Posterior vena cava (tissue), 2 donors: ENCODE results near the gene ST7L. TPM values are rescaled to one million over a fixed set of nuclear protein-coding genes. Genes with fewer than 3 reads are reported as not detected.

Experiments
- DNase-seq: peaks from one replicate; pipeline ENCODE4 v3.0.0-alpha.2; 2020; ENCODE audit warnings: low spot score
- intact Hi-C, 2 donors: fragments of 100-400 bp; cut with DNase I; formaldehyde crosslinking; loops; one replicate each; pipeline versions ENCODE4 v1.14.1 to v1.14.2; 2022 to 2023
- total RNA-seq, 2 donors: library from RNA; stranded (reverse); fragmentation: NEBNext Ultra II Directional; extraction: Animal tissue kit (Norgen Biotek cat#: 25700); gene quantifications; one replicate each; pipeline ENCODE4 v1.2.1, GENCODE V29; 2021
- donor health status: DM: yes; HTN: yes; CAD: no.
- donor health status: DM: yes; HTN: yes; CAD: no.

ST7L gene
- total RNA-seq, 2 donors from 2014 or later, result 17.9 to 19.4 TPM

- intact Hi-C loops, result no loop called here
- no peak for DNase-seq
These were observed 55.6 kb downstream of the ST7L start for GRCh38 chr1:112563341-112563740.

- no peak for DNase-seq
- intact Hi-C loops, result no loop called here
These were observed 60.3 kb downstream of the ST7L start for GRCh38 chr1:112558634-112559033.

DNA sequence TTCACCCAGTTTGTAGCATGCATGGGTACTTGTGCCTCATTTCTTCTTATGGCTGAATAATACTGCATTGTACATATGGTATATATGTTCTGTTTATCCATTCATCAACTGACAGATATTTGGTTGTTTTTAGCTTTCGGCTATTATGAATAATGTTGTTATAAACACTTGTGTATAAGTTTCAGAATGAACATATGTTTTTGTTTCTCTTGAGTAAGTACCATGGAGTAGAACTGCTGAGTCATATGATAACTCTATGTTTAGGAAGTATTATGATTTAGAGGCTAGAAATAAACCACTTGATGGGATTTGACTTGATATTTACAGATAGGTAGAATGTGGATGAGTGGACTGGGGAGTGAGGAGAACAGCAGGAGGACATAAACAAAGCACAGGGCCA, 61.6 kb downstream of the ST7L start:
- intact Hi-C loops, result no loop called here
- DNase-seq, result no peak

GRCh38 chr1:112554411-112554810, 64.5 kb downstream of the ST7L start:
- no peak for DNase-seq
- intact Hi-C loops, result no loop called here

DNA sequence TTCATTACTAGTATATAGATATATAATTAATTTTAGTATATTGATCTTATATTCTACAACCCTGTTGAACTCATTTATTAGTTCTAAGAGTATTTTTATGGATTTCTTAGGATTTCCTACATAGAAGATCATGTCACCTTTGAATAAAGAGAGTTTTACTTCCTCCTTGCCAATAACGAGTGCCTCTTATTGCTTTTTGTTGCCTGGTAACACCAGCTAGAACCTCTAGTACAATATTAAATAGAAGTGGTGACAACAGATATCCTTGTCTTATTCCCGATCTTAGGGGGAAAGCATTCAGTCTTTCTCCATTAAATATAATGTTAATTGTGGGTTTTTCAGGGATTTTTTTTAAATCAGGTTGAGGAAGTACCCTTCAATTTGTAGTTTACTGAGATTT, 69.4 kb downstream of the ST7L start:
- intact Hi-C loops, result no loop called here
- DNase-seq, result no peak

- intact Hi-C loops, result no loop called here
- DNase-seq, result no peak
These were observed 70.4 kb downstream of the ST7L start for GRCh38 chr1:112548547-112548946.

DNA sequence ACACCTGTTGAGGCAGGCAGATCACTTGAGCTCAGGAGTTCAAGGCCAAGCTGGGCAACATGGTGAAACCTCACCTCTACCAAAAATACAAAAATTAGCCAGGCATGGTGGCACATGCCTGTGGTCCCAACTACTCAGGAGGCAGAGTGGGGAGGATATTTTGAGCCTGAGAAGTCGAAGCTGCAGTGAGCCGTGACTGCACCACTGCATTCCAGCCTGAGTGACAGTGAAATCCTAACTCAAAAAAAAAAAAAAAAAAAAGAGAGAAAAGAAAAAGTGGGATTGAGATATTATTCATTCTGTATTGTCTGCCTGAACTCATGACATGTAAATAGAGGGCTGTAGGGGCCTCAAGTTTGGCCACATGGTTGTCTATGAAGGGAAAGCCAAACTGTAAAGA, 72.9 kb downstream of the ST7L start:
- intact Hi-C loops, result no loop called here

DNA sequence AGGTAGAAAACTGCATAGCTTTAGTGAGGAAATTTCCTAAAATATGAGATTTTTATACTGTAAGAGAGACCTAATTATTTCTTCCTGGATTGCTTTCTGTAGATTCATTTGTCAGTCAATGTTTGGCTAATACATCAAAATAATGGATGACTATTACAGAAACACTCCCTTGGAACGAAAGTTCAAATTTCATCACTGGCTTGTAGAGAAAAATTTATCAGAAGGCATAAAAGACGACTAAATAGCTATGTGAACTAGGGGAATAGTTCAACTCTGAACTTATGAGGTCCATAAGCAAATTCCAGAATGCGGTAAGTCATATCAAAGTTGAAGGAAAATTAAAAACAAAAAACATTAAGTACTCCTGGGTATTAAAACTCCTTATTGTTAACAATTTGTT, 74.2 kb downstream of the ST7L start:
- no peak for DNase-seq
- intact Hi-C loops, result no loop called here

More for the DNA sequence above, 72.9 kb downstream of the ST7L start:
- DNase-seq, result no peak

DNA sequence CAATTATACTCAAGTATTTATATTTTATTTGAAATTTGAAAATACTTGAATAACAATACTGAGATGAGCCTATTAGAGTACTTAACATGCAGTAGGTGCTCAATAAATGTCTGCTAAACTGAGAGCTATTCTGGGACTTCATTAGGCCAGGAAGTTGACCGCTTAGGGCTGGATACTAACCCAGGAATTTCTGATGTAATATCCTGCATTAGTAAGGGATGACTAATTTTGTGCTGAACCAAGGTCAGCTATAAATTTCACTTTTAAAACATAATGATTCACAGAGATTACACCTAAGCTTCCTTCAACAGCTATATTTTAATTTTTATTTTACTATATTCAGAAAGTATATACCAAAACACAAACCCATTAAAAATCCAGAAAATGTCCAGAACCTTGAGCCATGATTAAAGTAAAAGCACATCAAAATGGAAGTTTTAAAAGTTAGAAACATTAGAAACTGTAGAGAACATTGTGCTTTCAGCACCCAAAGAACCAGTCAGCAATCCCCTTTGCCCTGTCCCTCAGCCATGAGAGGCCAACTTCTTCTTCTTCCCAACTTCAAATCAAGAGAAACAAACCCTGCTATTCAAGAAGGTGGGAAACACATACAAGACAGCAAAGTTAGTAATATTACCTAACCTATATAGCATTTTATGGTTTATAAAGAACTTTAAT, 74.8 kb downstream of the ST7L start:
- intact Hi-C loops, result no loop called here
- no peak for DNase-seq

DNA sequence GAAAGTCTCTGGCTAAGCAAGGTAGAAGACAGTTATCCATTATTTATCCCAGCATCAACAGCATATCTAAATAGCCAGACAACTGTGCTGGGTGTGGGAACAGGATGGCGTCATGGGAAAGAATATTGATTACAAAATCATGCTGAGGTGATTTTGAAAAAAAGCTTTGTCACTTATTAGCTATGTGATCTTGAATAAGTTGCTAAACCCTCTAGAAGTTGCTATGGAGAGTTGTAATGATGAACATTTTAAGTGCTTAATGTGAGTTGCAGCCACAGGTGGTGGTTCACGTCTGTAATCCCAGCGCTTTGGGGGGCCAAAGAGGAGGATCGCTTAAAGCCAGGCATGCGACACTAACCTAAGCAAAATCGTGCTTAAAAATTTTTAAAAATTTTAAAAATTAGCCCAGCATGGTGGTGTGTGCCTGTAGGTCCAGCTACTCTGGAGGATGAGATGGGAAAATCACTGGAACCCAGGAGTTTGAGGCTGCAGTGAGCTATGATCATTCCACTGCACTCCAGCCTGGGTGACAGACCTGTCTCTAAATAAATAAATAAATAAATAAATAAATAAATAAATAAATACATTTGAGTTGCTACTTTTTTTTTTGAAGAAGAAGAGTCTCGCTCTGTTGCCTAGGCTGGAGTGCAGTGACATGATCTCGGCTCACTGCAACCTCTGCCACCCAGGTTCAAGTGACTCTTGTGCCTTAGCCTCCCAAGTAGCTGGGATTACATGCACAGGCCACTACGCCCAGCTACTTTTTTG, 76.6 kb downstream of the ST7L start:
- intact Hi-C loops, result no loop called here

DNA sequence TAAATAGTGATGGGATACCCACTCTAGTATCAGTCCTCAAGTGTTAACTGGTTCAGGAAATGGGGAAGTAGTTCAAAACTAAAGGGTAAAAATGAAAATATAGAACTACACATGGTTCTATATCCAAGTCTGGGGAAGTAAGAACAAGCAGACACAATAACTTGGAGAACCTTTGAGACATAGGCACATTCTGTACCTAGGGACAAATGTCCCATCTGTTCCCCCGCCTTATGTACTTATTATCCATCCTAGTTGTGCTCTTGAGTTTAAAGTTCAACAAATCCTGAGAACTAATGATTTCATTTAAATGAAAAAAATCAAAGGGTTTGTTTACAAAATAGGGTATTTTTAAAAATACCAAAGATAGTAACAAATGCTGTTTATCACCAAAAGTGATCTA, 77.6 kb downstream of the ST7L start:
- DNase-seq, result no peak
- intact Hi-C loops, result no loop called here

More for the DNA sequence above, 76.6 kb downstream of the ST7L start:
- DNase-seq, result no peak

GRCh38 chr1:112540226-112540794, 78.6 kb downstream of the ST7L start:
- intact Hi-C loops, result no loop called here
- DNase-seq, result no peak

DNA sequence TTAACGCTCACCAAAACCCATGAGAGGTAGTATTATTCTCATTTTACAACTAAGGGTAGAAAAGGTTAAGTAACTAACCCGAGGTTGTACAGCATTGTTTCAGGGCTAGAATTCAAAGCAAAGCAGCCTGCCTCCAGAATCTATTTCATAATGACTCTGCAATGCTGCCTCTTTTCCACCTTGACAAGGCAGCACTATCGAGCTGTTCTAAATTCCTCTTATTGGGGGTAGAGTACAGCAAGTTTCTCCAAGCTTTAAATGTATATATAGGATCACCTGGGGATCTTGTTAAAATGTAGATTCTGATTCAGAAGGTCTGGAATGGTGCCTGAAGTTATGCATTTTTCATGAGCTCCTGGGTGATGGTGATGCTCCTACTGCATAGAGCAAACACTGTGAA, 80.1 kb downstream of the ST7L start:
- intact Hi-C loops, result no loop called here

DNA sequence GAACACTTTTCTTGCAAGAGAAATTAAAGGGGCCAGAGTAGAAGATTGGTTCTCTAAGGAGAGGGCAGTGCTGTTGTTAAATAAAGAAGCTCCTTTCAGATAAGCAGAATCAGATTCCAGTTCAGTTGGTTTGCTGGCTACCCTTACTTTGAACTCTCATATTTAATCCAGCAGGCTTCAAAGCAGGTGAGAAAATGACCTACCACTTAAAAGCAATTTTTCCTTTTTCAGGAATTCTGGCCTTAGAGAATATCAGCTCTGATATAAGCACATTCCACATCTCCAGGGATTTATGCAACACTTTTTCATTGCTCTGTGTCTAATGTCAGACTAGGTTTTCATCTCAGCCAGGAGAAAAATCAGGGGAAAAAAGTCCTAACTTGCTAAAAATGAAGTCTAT, 81.5 kb downstream of the ST7L start:
- intact Hi-C loops, result no loop called here
- DNase-seq, result no peak

More for the DNA sequence above, 80.1 kb downstream of the ST7L start:
- DNase-seq, result no peak

DNA sequence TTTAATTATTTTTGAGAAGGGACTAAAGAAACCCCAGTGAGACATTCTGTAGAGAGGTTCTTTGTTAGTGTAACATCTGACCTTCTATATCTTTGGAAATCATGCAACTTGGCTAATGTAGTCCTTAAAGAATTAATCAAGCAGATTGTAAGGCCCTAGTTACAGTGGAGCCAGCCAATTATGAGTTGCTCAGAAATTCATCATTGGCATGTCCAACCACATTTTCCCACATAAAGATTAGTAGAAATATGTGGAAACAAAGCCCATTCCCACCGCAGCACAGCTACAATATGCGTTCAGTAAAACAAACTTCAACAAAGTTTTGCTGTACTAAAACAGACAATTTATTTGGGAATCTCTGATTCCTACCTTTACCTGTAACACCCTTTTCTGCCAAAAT, 82.4 kb downstream of the ST7L start:
- no peak for DNase-seq
- intact Hi-C loops, result no loop called here

DNA sequence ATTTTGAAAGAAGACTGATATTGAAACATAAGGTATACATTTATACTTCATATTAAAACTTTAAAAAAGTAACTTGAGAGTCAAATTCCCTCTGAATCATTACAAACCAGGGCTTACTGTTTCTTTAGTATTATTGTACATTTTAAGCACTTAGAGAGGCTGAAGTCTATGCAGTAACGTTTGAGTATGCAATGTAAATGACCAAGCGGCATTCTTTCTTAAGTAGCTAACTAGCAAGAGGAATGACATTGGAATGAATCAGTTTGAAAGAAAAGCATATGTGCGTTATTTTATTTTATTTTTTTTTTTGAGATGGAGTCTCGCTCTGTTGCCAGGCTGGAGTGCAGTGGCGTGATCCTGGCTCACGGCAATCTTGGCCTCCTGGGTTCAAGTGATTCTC, 85.9 kb downstream of the ST7L start:
- intact Hi-C loops, result no loop called here
- no peak for DNase-seq

- intact Hi-C loops, result no loop called here
- no peak for DNase-seq
These were observed 86.9 kb downstream of the ST7L start for GRCh38 chr1:112532064-112532463.

GRCh38 chr1:112530832-112531231, 88.1 kb downstream of the ST7L start:
- intact Hi-C loops, result no loop called here
- no peak for DNase-seq

DNA sequence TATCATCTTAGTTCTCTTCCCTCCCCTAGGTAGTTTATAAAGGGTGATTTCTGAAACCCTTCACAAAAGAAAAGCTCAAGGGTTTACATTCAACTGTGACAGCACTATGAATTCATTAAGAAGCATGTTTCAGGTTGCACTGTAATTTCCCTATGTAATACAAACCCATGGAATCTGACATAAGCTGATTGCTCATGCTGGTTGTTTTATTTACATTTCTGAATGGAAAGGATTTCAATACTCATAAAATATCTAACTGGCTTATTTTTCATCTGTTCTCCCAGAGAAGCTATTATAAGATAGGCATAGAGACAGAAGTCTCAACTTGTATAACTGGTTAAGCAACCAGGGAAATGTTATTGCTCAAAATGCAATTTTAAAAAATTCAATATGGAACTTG, 89.6 kb downstream of the ST7L start:
- no peak for DNase-seq
- intact Hi-C loops, result no loop called here

GRCh38 chr1:112528076-112528475, 90.9 kb downstream of the ST7L start:
- DNase-seq, result no peak
- intact Hi-C loops, result no loop called here
